Myocyte (in vitro differentiated cells): ENCODE measurements around the gene CDYL. TPM values are rescaled to one million over a fixed set of nuclear protein-coding genes. Genes with fewer than 3 reads are reported as not detected.
A peak's percentile ranks its signal among the peaks of the same experiment; 100 is the strongest.

Experiments
- DNase-seq: peaks from one replicate; pipeline ENCODE4 v3.0.0-alpha.2; 2012; ENCODE audit warnings: low read depth
- polyA plus RNA-seq: library from polyadenylated mRNA; unstranded; fragments of >200 nt; gene quantifications from one replicate; pipeline ENCODE4 v1.2.1, GENCODE V29; 2012; ENCODE audit warnings: missing spikeins
- total RNA-seq: library from RNA; depleted of rRNA; stranded (reverse); fragments of >200 nt; gene quantifications from 2 replicates; pipeline ENCODE4 v1.2.3, GENCODE V29; 2014

Gene CDYL
- 20.3 and 23.6 TPM in 2 replicates for total RNA-seq
- polyA plus RNA-seq, result 17.2 TPM

GRCh38 chr6:4776131-4776492 lies at the start of gene CDYL:
Gene CDYL, plus strand, starts transcription at chr6:4776404. Its CDS starts 380 bp downstream, at chr6:4776784.
- peak; percentile 83 for DNase-seq

- DNase-seq, result no peak
Observed at GRCh38 chr6:4726645-4727044, 49.6 kb upstream of the CDYL start.

GRCh38 chr6:4727217-4727616 lies 49.0 kb upstream of the CDYL start:
- DNase-seq, result no peak

GRCh38 chr6:4727671-4728435 lies 48.4 kb upstream of the CDYL start:
- DNase-seq, result peak; percentile 62

- no peak for DNase-seq
Observed at GRCh38 chr6:4728436-4728769, 47.8 kb upstream of the CDYL start.

- no peak for DNase-seq
Observed at GRCh38 chr6:4728926-4729325, 47.3 kb upstream of the CDYL start.

- DNase-seq, result no peak
Observed at GRCh38 chr6:4731996-4732395, 44.2 kb upstream of the CDYL start.

GRCh38 chr6:4732691-4733315 lies 43.4 kb upstream of the CDYL start:
- peak; percentile 57 for DNase-seq

GRCh38 chr6:4736371-4736873 lies 39.8 kb upstream of the CDYL start:
- no peak for DNase-seq

GRCh38 chr6:4740032-4740431 lies 36.2 kb upstream of the CDYL start:
- DNase-seq, result no peak

GRCh38 chr6:4743062-4743461 lies 33.1 kb upstream of the CDYL start:
- no peak for DNase-seq

- DNase-seq, result no peak
Observed at GRCh38 chr6:4743926-4744325, 32.3 kb upstream of the CDYL start.

GRCh38 chr6:4747588-4747987 lies 28.6 kb upstream of the CDYL start:
- peak; percentile 26 for DNase-seq

- DNase-seq, result peak; percentile 36
Observed at GRCh38 chr6:4751823-4752464, 24.3 kb upstream of the CDYL start.

- no peak for DNase-seq
Observed at GRCh38 chr6:4756247-4756646, 20.0 kb upstream of the CDYL start.

- no peak for DNase-seq
Observed at GRCh38 chr6:4759997-4760396, 16.2 kb upstream of the CDYL start.

- no peak for DNase-seq
Observed at GRCh38 chr6:4760773-4761172, 15.4 kb upstream of the CDYL start.

- no peak for DNase-seq
Observed at GRCh38 chr6:4762294-4762693, 13.9 kb upstream of the CDYL start.

- no peak for DNase-seq
Observed at GRCh38 chr6:4763921-4764320, 12.3 kb upstream of the CDYL start.

GRCh38 chr6:4768815-4769214 lies 7.4 kb upstream of the CDYL start:
- no peak for DNase-seq

GRCh38 chr6:4772750-4773149 lies 3.5 kb upstream of the CDYL start:
- DNase-seq, result no peak

- DNase-seq, result no peak
Observed at GRCh38 chr6:4773181-4773580, 3.0 kb upstream of the CDYL start.
